ENCODE data around the gene EXOC1.
"Not testable (repeated sequence)": the region's sequence is repeated elsewhere in the genome, so short reads cannot be mapped to it uniquely, and the experiment has no call there.

EXOC1 gene

GRCh38 chr4:55903577-55903976 is 50.1 kb downstream of the EXOC1 start:
- DNase-seq (ENCODE audit: extremely low read depth in 1 of 2, low read depth in 1 of 2), result no peak

GRCh38 chr4:55904576-55904975 is 51.1 kb downstream of the EXOC1 start:
- no peak for DNase-seq (ENCODE audit: extremely low read depth in 1 of 2, low read depth in 1 of 2)

- DNase-seq (ENCODE audit: extremely low read depth in 1 of 2, low read depth in 1 of 2), result no peak
Measured at GRCh38 chr4:55906323-55906722, 52.9 kb downstream of the EXOC1 start.

DNA sequence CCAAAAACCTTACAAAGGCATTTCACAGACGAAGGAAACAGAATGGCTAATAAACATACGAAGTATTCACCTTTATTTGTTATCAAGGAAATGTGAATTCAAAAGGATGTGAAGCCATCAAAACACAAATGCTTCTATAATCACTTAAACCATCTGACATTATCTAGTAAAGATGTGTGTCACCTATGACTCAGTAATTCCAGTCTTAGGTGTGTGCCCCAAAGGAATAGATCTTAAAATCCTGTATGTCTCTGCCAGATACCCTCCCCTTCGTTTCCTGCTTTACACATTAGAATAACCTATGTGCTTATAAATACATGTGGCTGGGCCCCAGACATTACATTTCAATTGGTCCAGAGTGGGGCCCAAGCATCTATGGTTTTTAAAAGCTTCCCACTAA is 53.5 kb downstream of the EXOC1 start:
- DNase-seq (ENCODE audit: extremely low read depth in 1 of 2, low read depth in 1 of 2), result no peak

DNA sequence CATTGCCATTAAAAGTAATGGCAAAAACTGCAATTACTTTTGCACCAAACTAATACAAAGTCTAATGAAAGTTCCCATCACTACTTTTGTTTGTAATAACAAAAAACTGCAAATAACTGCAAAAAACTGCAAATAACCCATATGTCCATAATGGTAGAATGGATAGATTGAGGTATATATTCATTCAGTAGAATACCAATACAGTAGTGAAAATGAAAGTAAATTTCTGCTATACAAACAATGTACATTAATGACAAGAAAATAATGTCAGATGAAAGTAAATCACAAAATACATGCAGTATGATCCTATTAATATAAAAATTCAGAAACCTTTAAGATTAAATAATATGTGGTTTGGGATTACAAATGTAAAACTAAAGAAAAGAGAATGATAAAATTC is 54.0 kb downstream of the EXOC1 start:
- DNase-seq (ENCODE audit: extremely low read depth in 1 of 2, low read depth in 1 of 2), result no peak

- no peak for DNase-seq (ENCODE audit: extremely low read depth in 1 of 2, low read depth in 1 of 2)
Measured at GRCh38 chr4:55910140-55910539, 56.7 kb downstream of the EXOC1 start.

- no peak for DNase-seq (ENCODE audit: extremely low read depth in 1 of 2, low read depth in 1 of 2)
Measured at GRCh38 chr4:55912249-55912648, 58.8 kb downstream of the EXOC1 start.

GRCh38 chr4:55920571-55920970 is 67.1 kb downstream of the EXOC1 start:
- no peak for DNase-seq (ENCODE audit: extremely low read depth in 1 of 2, low read depth in 1 of 2)

DNA sequence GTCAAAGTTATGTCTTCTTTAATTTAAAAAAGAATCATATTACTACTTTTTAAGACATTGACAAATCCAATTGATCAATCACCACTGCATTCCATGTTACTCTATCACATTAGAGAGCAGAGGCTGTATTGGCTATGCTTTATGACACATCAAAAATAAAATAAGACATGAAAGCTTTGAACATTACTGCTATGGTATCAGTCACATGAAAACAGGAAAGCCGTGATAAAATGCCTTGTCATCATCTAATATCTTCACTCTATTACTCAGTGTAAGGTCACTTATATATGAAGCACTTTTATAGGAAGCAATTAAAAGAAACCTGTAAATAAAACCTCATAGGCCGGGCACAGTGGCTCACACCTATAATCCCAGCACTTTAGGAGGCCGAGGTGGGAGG is 67.6 kb downstream of the EXOC1 start:
- DNase-seq (ENCODE audit: extremely low read depth in 1 of 2, low read depth in 1 of 2), result no peak

DNA sequence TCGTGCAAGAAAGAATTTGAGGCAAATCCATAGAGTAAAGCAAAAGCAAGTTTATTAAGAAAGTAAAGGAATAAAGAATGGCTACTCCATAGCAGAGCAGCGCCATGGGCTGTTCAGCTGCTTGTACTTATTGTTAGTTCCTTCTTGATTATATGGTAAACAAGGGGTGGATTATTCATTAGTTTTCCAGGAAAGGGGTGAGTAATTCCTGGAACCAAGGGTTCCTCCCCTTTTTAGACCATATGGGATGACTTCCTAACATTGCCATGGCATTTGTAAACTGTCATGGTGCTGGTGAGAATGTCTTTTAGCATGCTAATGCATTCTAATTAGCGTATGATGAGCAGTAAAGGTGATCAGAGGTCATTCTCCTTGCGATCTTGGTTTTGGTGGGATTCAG is 71.8 kb downstream of the EXOC1 start:
- no peak for DNase-seq (ENCODE audit: extremely low read depth in 1 of 2, low read depth in 1 of 2)

- DNase-seq (ENCODE audit: extremely low read depth in 1 of 2, low read depth in 1 of 2), result no peak
Measured at GRCh38 chr4:55926610-55927009, 73.2 kb downstream of the EXOC1 start.

- no peak for DNase-seq (ENCODE audit: extremely low read depth in 1 of 2, low read depth in 1 of 2)
Measured at GRCh38 chr4:55927803-55928437, 74.5 kb downstream of the EXOC1 start.

- DNase-seq (ENCODE audit: extremely low read depth in 1 of 2, low read depth in 1 of 2), result no peak
Measured at GRCh38 chr4:55928846-55929245, 75.4 kb downstream of the EXOC1 start.

GRCh38 chr4:55931043-55931442 is 77.6 kb downstream of the EXOC1 start:
- DNase-seq (ENCODE audit: extremely low read depth in 1 of 2, low read depth in 1 of 2), result no peak

- DNase-seq (ENCODE audit: extremely low read depth in 1 of 2, low read depth in 1 of 2), result no peak
Measured at GRCh38 chr4:55931833-55932232, 78.4 kb downstream of the EXOC1 start.

- DNase-seq (ENCODE audit: extremely low read depth in 1 of 2, low read depth in 1 of 2), result no peak
Measured at GRCh38 chr4:55932511-55932910, 79.1 kb downstream of the EXOC1 start.

GRCh38 chr4:55933611-55934010 is 80.2 kb downstream of the EXOC1 start:
- DNase-seq (ENCODE audit: extremely low read depth in 1 of 2, low read depth in 1 of 2), result no peak

DNA sequence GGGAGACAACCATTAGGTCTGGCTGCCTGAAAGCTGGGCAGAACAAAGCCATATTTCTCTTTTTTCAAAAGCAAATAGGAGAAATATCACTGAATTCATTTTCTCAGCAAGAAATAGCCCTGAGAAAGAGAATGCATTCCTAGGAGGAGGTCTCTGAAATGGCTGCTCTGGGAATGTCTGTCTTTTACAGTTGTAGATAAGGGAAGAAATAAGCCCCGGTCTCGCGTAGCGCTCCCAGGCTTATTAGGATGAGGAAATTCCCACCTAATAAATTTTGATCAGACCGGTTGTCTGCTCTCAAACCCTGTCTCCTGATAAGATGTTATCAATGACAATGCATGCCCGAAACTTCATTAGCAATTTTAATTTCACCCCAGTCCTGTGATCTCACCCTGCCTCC is 82.5 kb downstream of the EXOC1 start:
- not testable (repeated sequence) for DNase-seq (ENCODE audit: extremely low read depth in 1 of 2, low read depth in 1 of 2)

DNA sequence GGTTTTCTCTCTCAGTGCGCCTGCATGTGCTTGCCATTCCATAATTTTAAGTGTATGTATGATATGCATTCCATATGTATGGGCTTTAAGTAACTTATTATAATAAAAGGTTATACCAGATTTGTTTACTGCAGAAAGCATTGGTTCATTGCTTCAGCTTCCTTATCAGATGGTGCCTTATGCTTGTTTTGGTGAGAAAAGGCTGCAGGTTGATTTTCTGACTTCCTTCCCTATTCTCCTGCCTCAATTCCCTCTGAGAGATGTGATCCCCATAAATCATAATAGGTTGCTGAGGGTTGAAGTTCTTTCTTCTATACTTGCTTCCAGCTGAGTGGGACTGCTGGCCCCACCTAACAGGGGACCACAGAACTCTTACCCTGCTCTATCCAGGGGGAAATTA is 85.0 kb downstream of the EXOC1 start:
- DNase-seq (ENCODE audit: extremely low read depth in 1 of 2, low read depth in 1 of 2), result no peak

DNA sequence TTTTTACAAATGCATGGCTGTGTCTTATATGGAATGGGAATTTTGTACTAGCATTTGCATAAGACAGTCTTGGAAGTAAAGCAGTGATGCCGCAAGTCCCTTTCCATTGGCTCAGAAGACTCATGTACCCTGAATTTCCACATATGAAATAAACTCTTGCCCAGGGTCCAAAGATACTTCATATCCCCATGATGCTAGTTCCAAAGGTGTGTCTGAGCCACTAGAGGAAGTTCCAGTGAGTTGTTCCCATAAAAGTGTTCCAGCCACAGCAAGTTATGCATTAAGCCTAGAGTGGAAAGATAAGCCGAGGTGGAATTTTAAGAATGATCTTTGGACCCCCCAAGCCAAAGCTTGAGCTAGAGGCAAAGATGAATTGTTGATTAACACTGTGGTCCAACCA is 86.0 kb downstream of the EXOC1 start:
- no peak for DNase-seq (ENCODE audit: extremely low read depth in 1 of 2, low read depth in 1 of 2)

DNA sequence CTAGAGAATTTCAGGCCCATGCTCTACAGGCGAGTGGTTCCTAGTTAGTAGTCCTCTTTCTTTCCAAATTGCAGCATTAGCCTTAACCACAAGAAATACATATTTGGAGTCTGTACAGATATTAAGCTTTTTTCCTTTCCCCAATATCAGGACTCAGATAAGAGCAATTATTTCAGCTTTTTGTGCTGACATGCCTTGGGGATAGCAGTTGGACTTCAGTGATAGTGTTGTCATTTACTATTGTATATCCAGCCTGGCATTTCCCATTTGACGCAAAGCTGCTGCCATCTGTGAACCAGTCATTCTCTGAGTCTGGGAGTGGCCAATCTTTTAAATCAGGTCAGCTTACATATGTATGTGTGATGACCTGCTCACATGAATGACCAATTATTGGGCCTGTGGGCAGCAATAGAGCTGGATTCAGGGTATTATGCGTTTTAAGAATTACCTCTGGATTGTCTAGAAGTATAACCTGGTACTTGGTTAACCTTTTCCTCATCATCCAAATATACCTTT is 88.5 kb downstream of the EXOC1 start:
- DNase-seq (ENCODE audit: extremely low read depth in 1 of 2, low read depth in 1 of 2), result no peak

GRCh38 chr4:55947254-55947882 is 93.9 kb downstream of the EXOC1 start:
- no peak for DNase-seq (ENCODE audit: extremely low read depth in 1 of 2, low read depth in 1 of 2)
